GM12892 (cell line): ENCODE measurements around the gene FXYD4.

ENCODE experiments used
- POLR2A ChIP-seq: IDR thresholded peaks from 2 replicates; pipeline ENCODE4 v1.6.1; 2011; ENCODE audit warnings: low read depth, low read length, control low read depth
- POLR2AphosphoS5 ChIP-seq: IDR thresholded peaks from 2 replicates; pipeline ENCODE4 v1.6.1; 2011; ENCODE audit warnings: low read depth, low read length, control low read depth
- TAF1 ChIP-seq: IDR thresholded peaks from 2 replicates; pipeline ENCODE4 v1.6.1; 2011; ENCODE audit warnings: low read depth, mild to moderate bottlenecking, control low read depth, low read length, borderline replicate concordance

- TF ChIP-seq POLR2A: no peak
- no peak for TF ChIP-seq POLR2AphosphoS5
- no peak for TF ChIP-seq TAF1
Measured at GRCh38 chr10:43410345-43410744, 38.9 kb downstream of the FXYD4 start.
